HepG2 (cell line): Measurements from ENCODE around the gene FERMT2. TPM values are rescaled to one million over a fixed set of nuclear protein-coding genes. Genes with fewer than 3 reads are reported as not detected.
A peak's percentile ranks its signal among the peaks of the same experiment; 100 is the strongest.

ENCODE experiments used
- ARID2 ChIP-seq: sonication (generic); formaldehyde crosslinking; IDR thresholded peaks from 2 replicates; pipeline ENCODE4 v1.8.1; 2022; ENCODE audit warnings: mild to moderate bottlenecking, missing genetic modification reagents, borderline replicate concordance
- ARNT ChIP-seq: fragments of 450-650 bp; IDR thresholded peaks from 2 replicates; pipeline ENCODE4 v1.6.1; 2017
- BRD4 ChIP-seq: sonication (generic); formaldehyde crosslinking; IDR thresholded peaks from 2 replicates; pipeline ENCODE4 v1.4.0; 2020; ENCODE audit warnings: missing genetic modification reagents
- DR1 ChIP-seq: sonication (generic); formaldehyde crosslinking; IDR thresholded peaks from 2 replicates; pipeline ENCODE4 v1.8.0; 2021; ENCODE audit warnings: mild to moderate bottlenecking, missing genetic modification reagents, inconsistent platforms
- ELF1 ChIP-seq: sonication (generic); formaldehyde crosslinking; IDR thresholded peaks from 2 replicates; pipeline ENCODE4 v1.4.0; 2020; ENCODE audit warnings: missing genetic modification reagents
- ETV5 ChIP-seq: IDR thresholded peaks from 2 replicates; pipeline ENCODE4 v1.6.1; 2018; ENCODE audit warnings: missing biosample characterization, missing genetic modification reagents, inconsistent platforms, borderline replicate concordance
- PAX8 ChIP-seq: sonication (generic); formaldehyde crosslinking; IDR thresholded peaks from 2 replicates; pipeline ENCODE4 v1.8.0; 2022; ENCODE audit warnings: mild to moderate bottlenecking, missing genetic modification reagents, borderline replicate concordance
- TBX2 ChIP-seq: sonication (generic); formaldehyde crosslinking; IDR thresholded peaks from 2 replicates; pipeline ENCODE4 v1.5.0; 2020; ENCODE audit warnings: missing genetic modification reagents, mild to moderate bottlenecking, borderline replicate concordance
- THYN1 ChIP-seq: sonication (generic); formaldehyde crosslinking; IDR thresholded peaks from 2 replicates; pipeline ENCODE4 v1.8.1; 2023; ENCODE audit warnings: low read depth, mild to moderate bottlenecking, moderate library complexity, missing genetic modification reagents, borderline replicate concordance
- ZNF274 ChIP-seq: sonication (generic); formaldehyde crosslinking; IDR thresholded peaks from 2 replicates; pipeline ENCODE4 v1.5.1; 2020; ENCODE audit warnings: mild to moderate bottlenecking, missing genetic modification reagents
- ZNF484 ChIP-seq: sonication (generic); formaldehyde crosslinking; IDR thresholded peaks from 2 replicates; pipeline ENCODE4 v1.5.1; 2020; ENCODE audit warnings: mild to moderate bottlenecking, low read depth, missing genetic modification reagents, borderline replicate concordance
- ZNF713 ChIP-seq: sonication (generic); formaldehyde crosslinking; IDR thresholded peaks from 2 replicates; pipeline ENCODE4 v1.4.0; 2020; ENCODE audit warnings: mild to moderate bottlenecking, missing genetic modification reagents
- ZNF781 ChIP-seq: sonication (generic); formaldehyde crosslinking; IDR thresholded peaks from 2 replicates; pipeline ENCODE4 v1.5.1; 2020; ENCODE audit warnings: borderline replicate concordance, mild to moderate bottlenecking, missing genetic modification reagents; ENCODE audit errors: not compliant biosample characterization
- polyA plus RNA-seq, 8 experiments: library from polyadenylated mRNA; depleted of rRNA in 3 of 8; stranded (reverse) in 7 of 8; unstranded in 1 of 8; fragments of >200 nt; fragmentation: Illumina TruSeq in 4 of 8; extraction: Trizol in 4 of 8; gene quantifications; 2 replicates each; pipeline versions ENCODE4 v1.2.1 to v1.2.3, GENCODE V29; 2011 to 2016; ENCODE audit warnings: low read depth in 4 of 8, missing spikeins in 1 of 8, mixed read lengths in 1 of 8; ENCODE audit not compliant: insufficient read depth in 1 of 8
- total RNA-seq, 5 experiments: library from RNA; depleted of rRNA; stranded (reverse); fragments of >200 nt; fragmentation: Illumina TruSeq; extraction: Trizol; gene quantifications; 2 replicates each; pipeline ENCODE4 v1.2.3, GENCODE V29; 2016; ENCODE audit warnings: low read depth in 1 of 5
- TF ChIP-seq, protein P1 (sequence below): sonication (generic); formaldehyde crosslinking; IDR thresholded peaks from 2 replicates; pipeline ENCODE4 v1.4.0; 2020; ENCODE audit warnings: missing genetic modification reagents, borderline replicate concordance
- TF ChIP-seq, protein P2 (sequence below): IDR thresholded peaks from 2 replicates; pipeline ENCODE4 v1.6.1; 2012; ENCODE audit warnings: low read depth, low read length, improper control_type of control experiment
- TF ChIP-seq, protein P3 (sequence below): sonication (generic); formaldehyde crosslinking; IDR thresholded peaks from 2 replicates; pipeline ENCODE4 v1.5.0; 2020; ENCODE audit warnings: missing genetic modification reagents
- TF ChIP-seq, protein P4 (sequence below): IDR thresholded peaks from 2 replicates; pipeline ENCODE4 v1.6.1; 2016; ENCODE audit warnings: low read depth, borderline replicate concordance
- TF ChIP-seq, protein P5 (sequence below): sonication (generic); formaldehyde crosslinking; conservative IDR thresholded peaks from 2 replicates; pipeline ENCODE4 v1.4.0; 2020; ENCODE audit warnings: missing genetic modification reagents

FERMT2 gene
- total and polyA plus RNA-seq, 2 of the 13 experiments (the other 11 are each of a cell fraction or from before 2014, with no cell fraction given) = 36.2 to 60.4 TPM

DNA sequence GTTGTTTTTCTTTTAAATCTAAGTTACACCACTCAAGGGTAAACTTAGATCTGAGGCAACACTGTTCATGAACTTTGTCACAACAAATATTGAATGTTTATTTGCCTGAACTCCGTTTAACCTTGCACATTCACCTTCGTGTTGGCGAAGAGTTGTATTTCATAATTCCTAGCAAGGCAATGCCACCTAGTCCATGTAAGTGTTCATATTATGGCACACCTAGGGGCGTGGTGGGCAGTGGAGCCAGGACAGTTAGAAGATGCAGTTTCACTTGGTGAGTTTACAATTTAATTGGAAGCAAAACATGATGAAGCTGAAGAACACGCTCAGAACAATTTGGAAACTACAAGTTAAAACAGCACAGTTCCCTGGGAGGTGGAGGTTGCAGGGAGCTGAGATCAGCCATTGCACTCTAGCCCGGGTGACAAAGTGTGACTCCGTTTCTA is 129.0 kb downstream of the FERMT2 start (continued):
- TF ChIP-seq THYN1 (CRISPR knock-in tag) (no peak), ZNF713 (no peak), BRD4 (no peak), PAX8 (CRISPR knock-in tag) (no peak), TBX2 (CRISPR knock-in tag) (peak; percentile 94), ARNT (no peak), ZNF274 (CRISPR knock-in tag) (no peak; the same call in 1 of the 2 replicates), DR1 (CRISPR knock-in tag) (no peak), ETV5 (peak; percentile 71; the same call in 1 of the 2 replicates), ZNF484 (CRISPR knock-in tag) (no peak), ARID2 (CRISPR knock-in tag) (no peak), ZNF781 (CRISPR knock-in tag) (no peak), ELF1 (CRISPR knock-in tag) (peak; percentile 23; the same call in 1 of the 2 replicates)
- TF ChIP-seq, protein P1, sequence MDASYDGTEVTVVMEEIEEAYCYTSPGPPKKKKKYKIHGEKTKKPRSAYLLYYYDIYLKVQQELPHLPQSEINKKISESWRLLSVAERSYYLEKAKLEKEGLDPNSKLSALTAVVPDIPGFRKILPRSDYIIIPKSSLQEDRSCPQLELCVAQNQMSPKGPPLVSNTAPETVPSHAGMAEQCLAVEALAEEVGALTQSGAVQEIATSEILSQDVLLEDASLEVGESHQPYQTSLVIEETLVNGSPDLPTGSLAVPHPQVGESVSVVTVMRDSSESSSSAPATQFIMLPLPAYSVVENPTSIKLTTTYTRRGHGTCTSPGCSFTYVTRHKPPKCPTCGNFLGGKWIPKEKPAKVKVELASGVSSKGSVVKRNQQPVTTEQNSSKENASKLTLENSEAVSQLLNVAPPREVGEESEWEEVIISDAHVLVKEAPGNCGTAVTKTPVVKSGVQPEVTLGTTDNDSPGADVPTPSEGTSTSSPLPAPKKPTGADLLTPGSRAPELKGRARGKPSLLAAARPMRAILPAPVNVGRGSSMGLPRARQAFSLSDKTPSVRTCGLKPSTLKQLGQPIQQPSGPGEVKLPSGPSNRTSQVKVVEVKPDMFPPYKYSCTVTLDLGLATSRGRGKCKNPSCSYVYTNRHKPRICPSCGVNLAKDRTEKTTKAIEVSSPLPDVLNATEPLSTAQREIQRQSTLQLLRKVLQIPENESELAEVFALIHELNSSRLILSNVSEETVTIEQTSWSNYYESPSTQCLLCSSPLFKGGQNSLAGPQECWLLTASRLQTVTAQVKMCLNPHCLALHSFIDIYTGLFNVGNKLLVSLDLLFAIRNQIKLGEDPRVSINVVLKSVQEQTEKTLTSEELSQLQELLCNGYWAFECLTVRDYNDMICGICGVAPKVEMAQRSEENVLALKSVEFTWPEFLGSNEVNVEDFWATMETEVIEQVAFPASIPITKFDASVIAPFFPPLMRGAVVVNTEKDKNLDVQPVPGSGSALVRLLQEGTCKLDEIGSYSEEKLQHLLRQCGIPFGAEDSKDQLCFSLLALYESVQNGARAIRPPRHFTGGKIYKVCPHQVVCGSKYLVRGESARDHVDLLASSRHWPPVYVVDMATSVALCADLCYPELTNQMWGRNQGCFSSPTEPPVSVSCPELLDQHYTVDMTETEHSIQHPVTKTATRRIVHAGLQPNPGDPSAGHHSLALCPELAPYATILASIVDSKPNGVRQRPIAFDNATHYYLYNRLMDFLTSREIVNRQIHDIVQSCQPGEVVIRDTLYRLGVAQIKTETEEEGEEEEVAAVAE = peak; percentile 34; the same call in 1 of the 2 replicates
- TF ChIP-seq, protein P2, sequence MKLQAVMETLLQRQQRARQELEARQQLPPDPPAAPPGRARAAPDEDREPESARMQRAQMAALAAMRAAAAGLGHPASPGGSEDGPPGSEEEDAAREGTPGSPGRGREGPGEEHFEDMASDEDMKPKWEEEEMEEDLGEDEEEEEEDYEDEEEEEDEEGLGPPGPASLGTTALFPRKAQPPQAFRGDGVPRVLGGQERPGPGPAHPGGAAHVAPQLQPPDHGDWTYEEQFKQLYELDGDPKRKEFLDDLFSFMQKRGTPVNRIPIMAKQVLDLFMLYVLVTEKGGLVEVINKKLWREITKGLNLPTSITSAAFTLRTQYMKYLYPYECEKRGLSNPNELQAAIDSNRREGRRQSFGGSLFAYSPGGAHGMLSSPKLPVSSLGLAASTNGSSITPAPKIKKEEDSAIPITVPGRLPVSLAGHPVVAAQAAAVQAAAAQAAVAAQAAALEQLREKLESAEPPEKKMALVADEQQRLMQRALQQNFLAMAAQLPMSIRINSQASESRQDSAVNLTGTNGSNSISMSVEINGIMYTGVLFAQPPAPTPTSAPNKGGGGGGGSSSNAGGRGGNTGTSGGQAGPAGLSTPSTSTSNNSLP = peak; percentile 68
- TF ChIP-seq, protein P3, sequence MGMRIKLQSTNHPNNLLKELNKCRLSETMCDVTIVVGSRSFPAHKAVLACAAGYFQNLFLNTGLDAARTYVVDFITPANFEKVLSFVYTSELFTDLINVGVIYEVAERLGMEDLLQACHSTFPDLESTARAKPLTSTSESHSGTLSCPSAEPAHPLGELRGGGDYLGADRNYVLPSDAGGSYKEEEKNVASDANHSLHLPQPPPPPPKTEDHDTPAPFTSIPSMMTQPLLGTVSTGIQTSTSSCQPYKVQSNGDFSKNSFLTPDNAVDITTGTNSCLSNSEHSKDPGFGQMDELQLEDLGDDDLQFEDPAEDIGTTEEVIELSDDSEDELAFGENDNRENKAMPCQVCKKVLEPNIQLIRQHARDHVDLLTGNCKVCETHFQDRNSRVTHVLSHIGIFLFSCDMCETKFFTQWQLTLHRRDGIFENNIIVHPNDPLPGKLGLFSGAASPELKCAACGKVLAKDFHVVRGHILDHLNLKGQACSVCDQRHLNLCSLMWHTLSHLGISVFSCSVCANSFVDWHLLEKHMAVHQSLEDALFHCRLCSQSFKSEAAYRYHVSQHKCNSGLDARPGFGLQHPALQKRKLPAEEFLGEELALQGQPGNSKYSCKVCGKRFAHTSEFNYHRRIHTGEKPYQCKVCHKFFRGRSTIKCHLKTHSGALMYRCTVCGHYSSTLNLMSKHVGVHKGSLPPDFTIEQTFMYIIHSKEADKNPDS (CRISPR knock-in tag) = 0 out of 2 replicates have a peak, but pooled peaks have one; percentile 65
- TF ChIP-seq, protein P4, sequence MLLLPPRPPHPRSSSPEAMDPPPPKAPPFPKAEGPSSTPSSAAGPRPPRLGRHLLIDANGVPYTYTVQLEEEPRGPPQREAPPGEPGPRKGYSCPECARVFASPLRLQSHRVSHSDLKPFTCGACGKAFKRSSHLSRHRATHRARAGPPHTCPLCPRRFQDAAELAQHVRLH = 0 out of 2 replicates have a peak, but pooled peaks have one; percentile 31
- TF ChIP-seq, protein P5, sequence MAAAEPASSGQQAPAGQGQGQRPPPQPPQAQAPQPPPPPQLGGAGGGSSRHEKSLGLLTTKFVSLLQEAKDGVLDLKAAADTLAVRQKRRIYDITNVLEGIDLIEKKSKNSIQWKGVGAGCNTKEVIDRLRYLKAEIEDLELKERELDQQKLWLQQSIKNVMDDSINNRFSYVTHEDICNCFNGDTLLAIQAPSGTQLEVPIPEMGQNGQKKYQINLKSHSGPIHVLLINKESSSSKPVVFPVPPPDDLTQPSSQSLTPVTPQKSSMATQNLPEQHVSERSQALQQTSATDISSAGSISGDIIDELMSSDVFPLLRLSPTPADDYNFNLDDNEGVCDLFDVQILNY (CRISPR knock-in tag) = no peak
